ENCODE data around the gene GATA2. TPM values are rescaled to one million over a fixed set of nuclear protein-coding genes. Genes with fewer than 3 reads are reported as not detected.

Gene GATA2
- total RNA-seq, 1 experiment from 2014 or later, result 74.6 TPM

DNA sequence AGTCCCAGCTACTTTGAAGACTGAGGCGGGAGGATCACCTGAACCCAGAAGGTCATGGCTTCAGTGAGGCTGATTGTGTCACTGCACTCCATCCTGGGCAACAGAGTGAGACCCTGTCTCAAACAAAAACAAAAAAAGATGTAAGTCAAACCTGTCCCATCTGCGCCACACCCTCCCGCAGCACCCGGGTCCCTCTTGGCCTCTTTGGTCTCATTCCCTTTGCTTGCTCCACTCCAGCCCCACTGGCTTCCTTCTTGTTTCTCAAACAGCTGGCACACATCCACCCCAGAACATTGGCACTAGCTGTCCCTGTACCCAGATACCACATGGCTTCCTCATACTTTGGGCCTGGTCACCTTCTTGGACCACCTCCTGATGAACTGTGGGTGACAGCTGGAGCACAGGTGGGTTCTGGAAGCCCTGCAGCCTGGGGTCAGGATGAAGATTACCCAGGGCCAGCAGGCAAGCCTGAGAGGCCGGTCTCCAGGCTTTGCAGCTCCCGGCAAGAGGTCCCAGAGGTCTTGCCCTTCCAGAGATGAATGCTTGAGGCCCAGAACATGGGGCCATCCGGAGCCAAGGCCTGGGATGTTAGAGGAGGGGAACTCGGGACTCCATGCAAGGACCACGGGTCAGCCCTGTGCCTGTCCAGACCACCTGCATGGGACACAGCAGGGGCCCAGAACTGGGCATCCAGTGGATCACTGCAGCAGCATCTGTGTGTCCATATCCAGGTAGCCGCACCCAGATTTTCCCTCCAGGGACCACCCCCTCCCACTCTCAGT is 10.9 kb upstream of the GATA2 start:
- ATAC-seq (no peak), DNase-seq (ENCODE audit: low read depth, low spot score) (no peak)
- Histone ChIP-seq H3K27me3 (ENCODE audit: control insufficient read depth, insufficient read depth, low read length) (peaks cover 3% of the 10 kb centered on the region; the same call in 1 of the 2 replicates), H3K36me3 (ENCODE audit: control insufficient read depth, insufficient read depth, low read length) (no peaks in the 10 kb centered on the region), H3K4me3 (ENCODE audit: low read depth in 2 of 2, low read length in 2 of 2) (no peak overlapping the region), H3K27ac (ENCODE audit: low read length) (no peak overlapping the region), H3K9me3 (ENCODE audit: control insufficient read depth, insufficient read depth, low read depth, low read length) (no peaks in the 10 kb centered on the region), H3K4me1 (ENCODE audit: control insufficient read depth, insufficient read depth, low read length) (no peaks in the 10 kb centered on the region)
- ChIA-PET POLR2A (no interaction called here), CTCF (no interaction called here)
- no TSS peak for BruUV-seq (replicated peaks)
- intact Hi-C loops (cut with micrococcal nuclease; ENCODE audit: unreplicated experiment) (loop anchor here (2.0 to 5.0 kb wide), 3 partner anchors 77 to 332 kb away; no protein-coding TSS in a partner anchor), in situ Hi-C loops (cut with HindIII; ENCODE audit: low pct_unique_long_range_greater_than_20kb, low sequenced_read_pairs) (no loop called here)
- no peak for TF ChIP-seq POLR2AphosphoS5 (IDR thresholded peaks at IDR 0.05; ENCODE audit: low read depth, low read length)
- TF ChIP-seq, protein P1, sequence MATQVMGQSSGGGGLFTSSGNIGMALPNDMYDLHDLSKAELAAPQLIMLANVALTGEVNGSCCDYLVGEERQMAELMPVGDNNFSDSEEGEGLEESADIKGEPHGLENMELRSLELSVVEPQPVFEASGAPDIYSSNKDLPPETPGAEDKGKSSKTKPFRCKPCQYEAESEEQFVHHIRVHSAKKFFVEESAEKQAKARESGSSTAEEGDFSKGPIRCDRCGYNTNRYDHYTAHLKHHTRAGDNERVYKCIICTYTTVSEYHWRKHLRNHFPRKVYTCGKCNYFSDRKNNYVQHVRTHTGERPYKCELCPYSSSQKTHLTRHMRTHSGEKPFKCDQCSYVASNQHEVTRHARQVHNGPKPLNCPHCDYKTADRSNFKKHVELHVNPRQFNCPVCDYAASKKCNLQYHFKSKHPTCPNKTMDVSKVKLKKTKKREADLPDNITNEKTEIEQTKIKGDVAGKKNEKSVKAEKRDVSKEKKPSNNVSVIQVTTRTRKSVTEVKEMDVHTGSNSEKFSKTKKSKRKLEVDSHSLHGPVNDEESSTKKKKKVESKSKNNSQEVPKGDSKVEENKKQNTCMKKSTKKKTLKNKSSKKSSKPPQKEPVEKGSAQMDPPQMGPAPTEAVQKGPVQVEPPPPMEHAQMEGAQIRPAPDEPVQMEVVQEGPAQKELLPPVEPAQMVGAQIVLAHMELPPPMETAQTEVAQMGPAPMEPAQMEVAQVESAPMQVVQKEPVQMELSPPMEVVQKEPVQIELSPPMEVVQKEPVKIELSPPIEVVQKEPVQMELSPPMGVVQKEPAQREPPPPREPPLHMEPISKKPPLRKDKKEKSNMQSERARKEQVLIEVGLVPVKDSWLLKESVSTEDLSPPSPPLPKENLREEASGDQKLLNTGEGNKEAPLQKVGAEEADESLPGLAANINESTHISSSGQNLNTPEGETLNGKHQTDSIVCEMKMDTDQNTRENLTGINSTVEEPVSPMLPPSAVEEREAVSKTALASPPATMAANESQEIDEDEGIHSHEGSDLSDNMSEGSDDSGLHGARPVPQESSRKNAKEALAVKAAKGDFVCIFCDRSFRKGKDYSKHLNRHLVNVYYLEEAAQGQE (IDR thresholded peaks at IDR 0.05; ENCODE audit: insufficient read depth in 1 of 2, low read depth in 2 of 2, low read length in 1 of 2), result no peak
- TF ChIP-seq SIN3A (IDR thresholded peaks at IDR 0.05; ENCODE audit: borderline replicate concordance, insufficient read depth, low read depth, low read length), result no peak
- TF ChIP-seq, protein P2, sequence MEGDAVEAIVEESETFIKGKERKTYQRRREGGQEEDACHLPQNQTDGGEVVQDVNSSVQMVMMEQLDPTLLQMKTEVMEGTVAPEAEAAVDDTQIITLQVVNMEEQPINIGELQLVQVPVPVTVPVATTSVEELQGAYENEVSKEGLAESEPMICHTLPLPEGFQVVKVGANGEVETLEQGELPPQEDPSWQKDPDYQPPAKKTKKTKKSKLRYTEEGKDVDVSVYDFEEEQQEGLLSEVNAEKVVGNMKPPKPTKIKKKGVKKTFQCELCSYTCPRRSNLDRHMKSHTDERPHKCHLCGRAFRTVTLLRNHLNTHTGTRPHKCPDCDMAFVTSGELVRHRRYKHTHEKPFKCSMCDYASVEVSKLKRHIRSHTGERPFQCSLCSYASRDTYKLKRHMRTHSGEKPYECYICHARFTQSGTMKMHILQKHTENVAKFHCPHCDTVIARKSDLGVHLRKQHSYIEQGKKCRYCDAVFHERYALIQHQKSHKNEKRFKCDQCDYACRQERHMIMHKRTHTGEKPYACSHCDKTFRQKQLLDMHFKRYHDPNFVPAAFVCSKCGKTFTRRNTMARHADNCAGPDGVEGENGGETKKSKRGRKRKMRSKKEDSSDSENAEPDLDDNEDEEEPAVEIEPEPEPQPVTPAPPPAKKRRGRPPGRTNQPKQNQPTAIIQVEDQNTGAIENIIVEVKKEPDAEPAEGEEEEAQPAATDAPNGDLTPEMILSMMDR (IDR thresholded peaks at IDR 0.05), result no peak
- no peak for TF ChIP-seq TCF7L2 (IDR thresholded peaks at IDR 0.05; ENCODE audit: low read depth, low read length)

DNA sequence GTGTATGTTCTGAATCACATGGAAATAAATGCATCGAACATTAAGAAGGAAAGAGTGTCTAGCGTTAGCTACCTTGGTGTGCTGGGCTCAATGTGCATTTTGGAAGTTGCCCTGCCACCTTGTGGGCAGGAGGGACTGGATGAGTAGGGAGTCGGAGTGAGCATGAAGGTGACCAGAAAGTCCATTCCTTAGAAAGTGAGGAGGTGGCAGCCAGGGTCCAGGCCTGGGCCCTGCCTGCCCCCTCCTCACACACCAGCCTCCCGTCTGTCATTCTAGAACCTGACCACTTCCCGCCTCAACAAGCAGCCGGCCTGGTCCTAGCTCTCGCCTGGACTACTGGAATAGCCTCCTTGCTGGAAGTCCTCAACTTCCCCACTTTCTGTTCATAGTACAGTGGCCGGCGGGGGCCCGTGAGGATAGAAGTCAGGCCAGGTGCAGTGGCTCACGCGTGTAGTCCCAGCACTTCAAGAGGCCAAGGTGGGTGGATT is 10.2 kb upstream of the GATA2 start:
- Histone ChIP-seq H3K27ac (ENCODE audit: low read length) (no peak overlapping the region), H3K4me3 (ENCODE audit: low read depth in 2 of 2, low read length in 2 of 2) (no peak overlapping the region), H3K9me3 (ENCODE audit: control insufficient read depth, insufficient read depth, low read depth, low read length) (no peaks in the 10 kb centered on the region), H3K27me3 (ENCODE audit: control insufficient read depth, insufficient read depth, low read length) (peaks cover 3% of the 10 kb centered on the region; the same call in 1 of the 2 replicates), H3K36me3 (ENCODE audit: control insufficient read depth, insufficient read depth, low read length) (no peaks in the 10 kb centered on the region), H3K4me1 (ENCODE audit: control insufficient read depth, insufficient read depth, low read length) (peaks cover under 1% of the 10 kb centered on the region; the same call in 1 of the 2 replicates)
- DNase-seq (ENCODE audit: low read depth, low spot score) (no peak), ATAC-seq (peak; percentile 60)
- ChIA-PET CTCF (no interaction called here), POLR2A (no interaction called here)
- intact Hi-C loops (cut with micrococcal nuclease; ENCODE audit: unreplicated experiment), result loop anchor here (2.0 to 5.0 kb wide), 3 partner anchors 76 to 331 kb away; no protein-coding TSS in a partner anchor
- TF ChIP-seq, protein P2 (IDR thresholded peaks at IDR 0.05), result peak; percentile 74
- TF ChIP-seq SIN3A (IDR thresholded peaks at IDR 0.05; ENCODE audit: borderline replicate concordance, insufficient read depth, low read depth, low read length), result no peak
- TF ChIP-seq TCF7L2 (IDR thresholded peaks at IDR 0.05; ENCODE audit: low read depth, low read length), result no peak
- peak; percentile 53 for TF ChIP-seq POLR2AphosphoS5 (IDR thresholded peaks at IDR 0.05; ENCODE audit: low read depth, low read length)
- TF ChIP-seq, protein P1 (IDR thresholded peaks at IDR 0.05; ENCODE audit: insufficient read depth in 1 of 2, low read depth in 2 of 2, low read length in 1 of 2), result no peak
- in situ Hi-C loops (cut with HindIII; ENCODE audit: low pct_unique_long_range_greater_than_20kb, low sequenced_read_pairs), result no loop called here
- no TSS peak for BruUV-seq (replicated peaks)

Measured in Panc1 (cell line).